Lower leg skin (tissue), 4 donors: Measurements from ENCODE around the gene MPZL3. TPM values are rescaled to one million over a fixed set of nuclear protein-coding genes. Genes with fewer than 3 reads are reported as not detected.

Source experiments
- DNase-seq, 2 donors: peaks; one replicate each; pipeline ENCODE4 v3.0.0-alpha.2; 2019; ENCODE audit warnings: low spot score in 2 of 2
- H3K4me3 ChIP-seq: fragments of 200-600 bp; sonication (generic); 2 replicates; pipeline ENCODE4 v1.5.1; 2017; ENCODE audit warnings: mild to moderate bottlenecking, low read depth; ENCODE audit not compliant: poor library complexity, severe bottlenecking
- CTCF ChIP-seq, 3 donors: fragments of 450-650 bp; IDR thresholded peaks; one replicate each; pipeline ENCODE4 v1.5.1; 2016; ENCODE audit warnings: antibody characterized with exemption in 3 of 3, mild to moderate bottlenecking in 3 of 3, moderate library complexity in 2 of 3
- POLR2A ChIP-seq, 2 donors: fragments of 450-650 bp; IDR thresholded peaks; one replicate each; pipeline ENCODE4 v1.6.1; 2016 to 2017; ENCODE audit warnings: antibody characterized with exemption in 2 of 2, mild to moderate bottlenecking in 1 of 2, moderate library complexity in 1 of 2
- WGBS, 2 donors: methylation state at CpG; one replicate each; pipeline ENCODE4 v1.1.5; 2018; 5-methylcytosine and 5-hydroxymethylcytosine counted together
- intact Hi-C: fragments of 100-400 bp; cut with DNase I; formaldehyde crosslinking; loops from one replicate; pipeline ENCODE4 v1.15.0; 2023; ENCODE audit warnings: low total_unique reads
- total RNA-seq, 4 donors: library from RNA; depleted of rRNA; stranded (reverse); fragments of >200 nt; gene quantifications; one replicate each; pipeline ENCODE4 v1.1.0, GENCODE V29; 2016

The MPZL3 gene
- total RNA-seq, 4 donors from 2014 or later, result 55.9 to 120 (median 91.2) TPM

GRCh38 chr11:118219732-118220131 is 32.4 kb downstream of the MPZL3 start:
- no peak for TF ChIP-seq CTCF (IDR thresholded peaks at IDR 0.05)
- intact Hi-C loops, result no loop called here
- WGBS, 2 donors, result 59 to 80% methylated on average over 1 of the region's 1 CpG
- DNase-seq, result no peak
- H3K4me3 ChIP-seq, result no peak overlapping the region

DNA sequence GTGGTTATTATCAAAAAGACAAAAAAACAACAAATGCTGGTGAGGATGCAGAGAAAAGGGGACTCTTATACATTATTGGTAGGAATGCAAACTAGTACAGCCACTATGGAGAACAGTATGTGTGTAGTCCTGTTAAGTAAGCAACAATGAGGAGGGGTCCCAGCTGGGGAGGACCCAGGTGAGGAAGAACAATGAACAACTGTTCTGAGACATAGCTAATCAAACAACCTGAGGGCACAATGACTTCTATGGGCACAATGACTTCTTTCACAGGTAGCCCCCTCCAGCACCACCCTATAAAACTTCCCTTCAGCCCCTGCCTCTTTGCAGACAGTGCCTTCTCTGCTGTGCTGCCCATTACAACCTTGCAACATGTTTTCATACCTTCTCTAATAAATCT is 32.9 kb downstream of the MPZL3 start:
- no peak overlapping the region for H3K4me3 ChIP-seq
- no peak for DNase-seq
- TF ChIP-seq CTCF (IDR thresholded peaks at IDR 0.05) (no peak), POLR2A (IDR thresholded peaks at IDR 0.05) (no peak)
- intact Hi-C loops, result no loop called here

DNA sequence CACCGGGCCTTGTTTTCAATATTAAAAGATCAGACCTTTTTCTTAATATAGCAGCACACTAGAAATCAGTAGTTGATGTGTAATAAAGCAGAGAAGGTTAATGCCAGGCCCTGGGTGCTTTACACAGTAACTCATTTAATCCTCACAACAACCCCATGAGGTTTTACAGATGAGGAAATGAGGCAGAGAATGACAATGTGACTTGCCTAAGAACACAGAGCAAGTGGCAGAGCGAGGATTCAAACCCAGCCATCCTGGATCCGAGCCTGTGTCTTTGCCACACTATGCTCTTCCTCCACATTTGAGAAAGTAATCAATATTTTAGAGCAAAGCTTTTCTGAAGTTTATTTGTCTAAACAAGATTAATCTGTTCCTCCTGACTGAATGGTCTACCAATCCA is 34.6 kb downstream of the MPZL3 start:
- TF ChIP-seq CTCF (IDR thresholded peaks at IDR 0.05) (no peak), POLR2A (IDR thresholded peaks at IDR 0.05) (no peak)
- H3K4me3 ChIP-seq, result no peak overlapping the region
- no peak for DNase-seq
- WGBS, 2 donors, result 80 to 81% methylated on average over 3 of the region's 3 CpGs
- intact Hi-C loops, result no loop called here

- TF ChIP-seq CTCF (IDR thresholded peaks at IDR 0.05), result no peak
- no peak for TF ChIP-seq POLR2A (IDR thresholded peaks at IDR 0.05)
- 75 to 82% methylated on average over 11 of the region's 11 CpGs for WGBS, 2 donors
- intact Hi-C loops, result no loop called here
- H3K4me3 ChIP-seq, result no peak overlapping the region
- no peak for DNase-seq
Observed at GRCh38 chr11:118216621-118217481, 35.3 kb downstream of the MPZL3 start.

DNA sequence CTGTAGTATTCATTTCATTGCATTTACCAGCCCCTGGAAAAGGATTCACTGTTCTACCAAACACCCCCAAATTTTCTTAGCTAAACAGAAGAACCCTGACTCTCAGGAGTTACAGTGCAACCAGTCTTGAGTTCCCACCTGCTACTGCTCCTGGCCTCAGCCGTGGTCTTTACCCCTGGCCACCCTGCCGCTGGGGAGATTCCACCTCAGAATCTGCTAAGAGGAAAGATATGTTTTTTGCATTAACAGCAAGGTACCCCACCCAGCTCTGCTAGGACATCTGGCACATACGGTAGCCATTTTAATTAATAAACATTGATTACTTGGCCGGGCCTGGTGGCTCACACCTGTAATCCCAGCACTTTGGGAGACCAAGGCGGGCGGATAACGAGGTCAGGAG is 36.4 kb downstream of the MPZL3 start:
- H3K4me3 ChIP-seq, result no peak overlapping the region
- intact Hi-C loops, result no loop called here
- 96% methylated on average over 7 of the region's 7 CpGs for WGBS, 2 donors
- TF ChIP-seq CTCF (IDR thresholded peaks at IDR 0.05) (no peak), POLR2A (IDR thresholded peaks at IDR 0.05) (no peak)
- DNase-seq, result no peak

DNA sequence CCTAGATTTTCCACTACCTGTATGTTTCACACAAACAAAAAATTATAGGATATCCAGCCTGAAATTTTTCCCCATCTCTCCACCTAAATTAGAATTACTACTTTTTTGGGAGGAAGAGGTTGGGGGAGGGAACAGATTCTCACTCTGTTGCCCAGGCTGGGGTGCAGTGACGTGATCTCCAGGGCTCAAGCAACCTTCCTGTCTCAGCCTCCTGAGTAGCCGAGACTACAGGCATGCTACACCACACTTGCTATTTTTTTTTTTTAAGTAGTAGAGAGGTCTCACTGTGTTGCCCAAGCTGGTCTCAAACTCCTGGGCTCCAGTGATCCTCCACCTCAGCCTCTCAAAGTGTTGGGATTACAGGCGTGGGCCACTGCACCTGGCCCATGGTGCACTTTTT is 36.9 kb downstream of the MPZL3 start:
- no peak for TF ChIP-seq CTCF (IDR thresholded peaks at IDR 0.05)
- WGBS, 2 donors, result 83 to 87% methylated on average over 3 of the region's 3 CpGs
- H3K4me3 ChIP-seq, result no peak overlapping the region
- intact Hi-C loops, result no loop called here
- DNase-seq, result no peak
